Parathyroid adenoma (tissue), 2 donors: Measurements from ENCODE around the gene S100Z.

Experiments
- H2AFZ ChIP-seq: fragments of 300-600 bp; sonication (generic); one replicate; pipeline ENCODE4 v1.7.0; 2017; ENCODE audit warnings: antibody characterized with exemption, mild to moderate bottlenecking
- H3K27ac ChIP-seq: fragments of 300-600 bp; sonication (generic); one replicate; pipeline ENCODE4 v1.7.0; 2017
- H3K27me3 ChIP-seq: fragments of 300-600 bp; sonication (generic); one replicate; pipeline ENCODE4 v1.7.0; 2017; ENCODE audit warnings: low read length; ENCODE audit not compliant: control insufficient read depth, insufficient read depth
- H3K36me3 ChIP-seq: fragments of 300-600 bp; sonication (generic); one replicate; pipeline ENCODE4 v1.7.0; 2017; ENCODE audit warnings: low read length; ENCODE audit not compliant: control insufficient read depth, insufficient read depth
- H3K4me1 ChIP-seq: fragments of 300-600 bp; sonication (generic); one replicate; pipeline ENCODE4 v1.7.0; 2017; ENCODE audit warnings: control low read depth
- H3K4me2 ChIP-seq: fragments of 300-600 bp; sonication (generic); one replicate; pipeline ENCODE4 v1.7.0; 2017; ENCODE audit warnings: low read length
- H3K4me3 ChIP-seq: fragments of 300-600 bp; sonication (generic); one replicate; pipeline ENCODE4 v1.7.0; 2017; ENCODE audit warnings: low read depth, low read length
- H3K79me2 ChIP-seq: fragments of 300-600 bp; sonication (generic); one replicate; pipeline ENCODE4 v1.7.0; 2017; ENCODE audit warnings: control low read depth
- H3K9ac ChIP-seq: fragments of 300-600 bp; sonication (generic); one replicate; pipeline ENCODE4 v1.7.0; 2017; ENCODE audit warnings: mild to moderate bottlenecking
- H3K9me3 ChIP-seq: fragments of 300-600 bp; sonication (generic); one replicate; pipeline ENCODE4 v1.7.0; 2017; ENCODE audit warnings: low read length; ENCODE audit not compliant: control insufficient read depth
- CTCF ChIP-seq: fragments of 300-600 bp; sonication (generic); IDR thresholded peaks from one replicate; pipeline ENCODE4 v1.7.0; 2017; ENCODE audit warnings: antibody characterized with exemption, mild to moderate bottlenecking
- donor health status: primary hyperparathyroidism.

S100Z gene

GRCh38 chr5:76926329-76927105, 76.7 kb downstream of the S100Z start:
- no peak for TF ChIP-seq CTCF
- Histone ChIP-seq H3K4me1 (no peaks in the 10 kb centered on the region), H3K9me3 (no peaks in the 10 kb centered on the region), H3K36me3 (no peaks in the 10 kb centered on the region), H2AFZ (no peak overlapping the region), H3K9ac (no peak overlapping the region), H3K79me2 (no peaks in the 10 kb centered on the region), H3K27me3 (no peaks in the 10 kb centered on the region), H3K4me2 (no peak overlapping the region), H3K27ac (no peak overlapping the region), H3K4me3 (no peak overlapping the region)

- no peak overlapping the region for H2AFZ ChIP-seq
- no peak for TF ChIP-seq CTCF
Observed at GRCh38 chr5:76927961-76928360, 78.1 kb downstream of the S100Z start.

GRCh38 chr5:76930083-76930482, 80.3 kb downstream of the S100Z start:
- Histone ChIP-seq H3K79me2 (no peaks in the 10 kb centered on the region), H3K27me3 (no peaks in the 10 kb centered on the region), H3K4me2 (no peak overlapping the region), H2AFZ (no peak overlapping the region), H3K27ac (no peak overlapping the region), H3K9me3 (no peaks in the 10 kb centered on the region), H3K4me1 (no peaks in the 10 kb centered on the region), H3K36me3 (no peaks in the 10 kb centered on the region), H3K4me3 (no peak overlapping the region), H3K9ac (no peak overlapping the region)
- TF ChIP-seq CTCF, result no peak

More at GRCh38 chr5:76927961-76928360, 78.1 kb downstream of the S100Z start:
- H3K79me2 ChIP-seq, result no peaks in the 10 kb centered on the region
- no peaks in the 10 kb centered on the region for H3K4me1 ChIP-seq
- H3K4me3 ChIP-seq, result no peak overlapping the region
- no peak overlapping the region for H3K9ac ChIP-seq
- no peaks in the 10 kb centered on the region for H3K36me3 ChIP-seq
- no peak overlapping the region for H3K27ac ChIP-seq
- H3K9me3 ChIP-seq, result no peaks in the 10 kb centered on the region
- no peak overlapping the region for H3K4me2 ChIP-seq
- no peaks in the 10 kb centered on the region for H3K27me3 ChIP-seq

GRCh38 chr5:76938177-76938576, 88.4 kb downstream of the S100Z start:
- H3K4me1 ChIP-seq, result no peaks in the 10 kb centered on the region
- no peak overlapping the region for H3K9ac ChIP-seq
- H3K4me2 ChIP-seq, result no peak overlapping the region
- H3K4me3 ChIP-seq, result no peak overlapping the region
- H2AFZ ChIP-seq, result no peak overlapping the region
- no peaks in the 10 kb centered on the region for H3K79me2 ChIP-seq
- H3K27ac ChIP-seq, result no peak overlapping the region
- no peaks in the 10 kb centered on the region for H3K27me3 ChIP-seq
- TF ChIP-seq CTCF, result no peak
- no peaks in the 10 kb centered on the region for H3K9me3 ChIP-seq
- H3K36me3 ChIP-seq, result no peaks in the 10 kb centered on the region

GRCh38 chr5:76941000-76941399, 91.2 kb downstream of the S100Z start:
- TF ChIP-seq CTCF, result no peak
- Histone ChIP-seq H3K4me1 (no peaks in the 10 kb centered on the region), H2AFZ (no peak overlapping the region), H3K9ac (no peak overlapping the region), H3K36me3 (no peaks in the 10 kb centered on the region), H3K27me3 (no peaks in the 10 kb centered on the region), H3K79me2 (no peaks in the 10 kb centered on the region), H3K9me3 (no peaks in the 10 kb centered on the region), H3K27ac (no peak overlapping the region), H3K4me2 (no peak overlapping the region), H3K4me3 (no peak overlapping the region)
